Osteoblast (primary cell): ENCODE results near the gene OBSCN. TPM values are rescaled to one million over a fixed set of nuclear protein-coding genes. Genes with fewer than 3 reads are reported as not detected.

Experiments
- DNase-seq: peaks from one replicate; pipeline ENCODE4 v3.0.0; 2011; ENCODE audit warnings: low spot score, mixed read lengths; ENCODE audit not compliant: insufficient read length; ENCODE audit errors: missing footprints
- H2AFZ ChIP-seq: 2 replicates; pipeline ENCODE4 v1.6.0; 2011; ENCODE audit warnings: mild to moderate bottlenecking, low read length
- H3K27ac ChIP-seq: 2 replicates; pipeline ENCODE4 v1.5.1; 2011; ENCODE audit warnings: mild to moderate bottlenecking, low read depth, low read length, moderate library complexity
- H3K27me3 ChIP-seq: 2 replicates; pipeline ENCODE4 v1.6.0; 2012; ENCODE audit warnings: mild to moderate bottlenecking, control low read depth, inconsistent platforms, low read length, moderate library complexity; ENCODE audit not compliant: insufficient read depth
- H3K36me3 ChIP-seq: 2 replicates; pipeline ENCODE4 v1.5.1; 2011; ENCODE audit warnings: mild to moderate bottlenecking, low read length, control low read depth, moderate library complexity; ENCODE audit not compliant: insufficient read depth
- H3K4me1 ChIP-seq: 2 replicates; pipeline ENCODE4 v1.5.1; 2011; ENCODE audit warnings: mild to moderate bottlenecking, low read length, control low read depth, moderate library complexity; ENCODE audit not compliant: insufficient read depth
- H3K4me2 ChIP-seq: 2 replicates; pipeline ENCODE4 v1.6.0; 2011; ENCODE audit warnings: mild to moderate bottlenecking, low read length; ENCODE audit not compliant: insufficient read depth
- H3K4me3 ChIP-seq: fragments of 200-600 bp; sonication (generic); 3 replicates; pipeline ENCODE4 v1.5.1; 2012; ENCODE audit warnings: mild to moderate bottlenecking, low read length, inconsistent platforms; ENCODE audit not compliant: insufficient read depth
- H3K79me2 ChIP-seq: 2 replicates; pipeline ENCODE4 v1.6.0; 2012; ENCODE audit warnings: mild to moderate bottlenecking, low read length, control low read depth, inconsistent platforms; ENCODE audit not compliant: insufficient read depth
- H3K9me3 ChIP-seq: 2 replicates; pipeline ENCODE4 v1.5.1; 2011; ENCODE audit warnings: low read depth, low read length, control low read depth
- H4K20me1 ChIP-seq: 2 replicates; pipeline ENCODE4 v1.6.0; 2012; ENCODE audit warnings: mild to moderate bottlenecking, low read length, control low read depth; ENCODE audit not compliant: insufficient read depth
- CTCF ChIP-seq: IDR thresholded peaks from 2 replicates; pipeline ENCODE4 v1.5.1; 2011; ENCODE audit warnings: mild to moderate bottlenecking, low read depth, low read length, moderate library complexity; ENCODE audit errors: extremely low read depth
- total RNA-seq: library from RNA; depleted of rRNA; stranded (reverse); fragments of >200 nt; gene quantifications from 2 replicates; pipeline ENCODE4 v1.2.3, GENCODE V29; 2012

Gene OBSCN
- total RNA-seq, 1 donor = 2.9 TPM

GRCh38 chr1:228378873-228379460, 171.1 kb downstream of the OBSCN start:
- Histone ChIP-seq H3K9me3 (no peaks in the 10 kb centered on the region), H3K4me2 (peak overlapping the region; percentile 87), H3K79me2 (no peaks in the 10 kb centered on the region), H3K4me1 (peaks cover 13% of the 10 kb centered on the region), H3K27me3 (peaks cover 6% of the 10 kb centered on the region), H3K27ac (no peak overlapping the region), H4K20me1 (no peaks in the 10 kb centered on the region), H3K4me3 (peak overlapping the region; percentile 72), H3K36me3 (no peaks in the 10 kb centered on the region), H2AFZ (peak overlapping the region; percentile 82)
- TF ChIP-seq CTCF = peak; percentile 1
- DNase-seq = peak; percentile 86

- H4K20me1 ChIP-seq = no peaks in the 10 kb centered on the region
- no peak overlapping the region for H3K27ac ChIP-seq
- H3K4me3 ChIP-seq = no peak overlapping the region
- no peak overlapping the region for H3K4me2 ChIP-seq
- no peaks in the 10 kb centered on the region for H3K79me2 ChIP-seq
- H3K9me3 ChIP-seq = no peaks in the 10 kb centered on the region
- peaks cover 6% of the 10 kb centered on the region for H3K27me3 ChIP-seq
- TF ChIP-seq CTCF = no peak
- H2AFZ ChIP-seq = no peak overlapping the region
- H3K4me1 ChIP-seq = peaks cover 10% of the 10 kb centered on the region
- H3K36me3 ChIP-seq = no peaks in the 10 kb centered on the region
- DNase-seq = no peak
Measured at GRCh38 chr1:228379666-228380065, 171.8 kb downstream of the OBSCN start.

GRCh38 chr1:228381356-228381755, 173.5 kb downstream of the OBSCN start:
- Histone ChIP-seq H3K79me2 (no peaks in the 10 kb centered on the region), H2AFZ (no peak overlapping the region), H3K27me3 (peaks cover 6% of the 10 kb centered on the region), H3K4me1 (peaks cover 8% of the 10 kb centered on the region), H3K27ac (no peak overlapping the region), H3K4me3 (no peak overlapping the region), H3K4me2 (no peak overlapping the region), H3K36me3 (no peaks in the 10 kb centered on the region), H3K9me3 (no peaks in the 10 kb centered on the region), H4K20me1 (no peaks in the 10 kb centered on the region)
- TF ChIP-seq CTCF = no peak
- peak; percentile 41 for DNase-seq

- Histone ChIP-seq H2AFZ (no peak overlapping the region), H3K36me3 (no peaks in the 10 kb centered on the region), H3K4me3 (no peak overlapping the region), H3K4me1 (peaks cover 5% of the 10 kb centered on the region), H4K20me1 (no peaks in the 10 kb centered on the region), H3K9me3 (no peaks in the 10 kb centered on the region), H3K27ac (no peak overlapping the region), H3K27me3 (peaks cover 6% of the 10 kb centered on the region), H3K79me2 (no peaks in the 10 kb centered on the region), H3K4me2 (no peak overlapping the region)
- no peak for TF ChIP-seq CTCF
- DNase-seq = no peak
Measured at GRCh38 chr1:228383773-228384172, 175.9 kb downstream of the OBSCN start.
